Daoy (cell line): Measurements from ENCODE around the gene HMGB3. TPM values are rescaled to one million over a fixed set of nuclear protein-coding genes. Genes with fewer than 3 reads are reported as not detected.
A peak's percentile ranks its signal among the peaks of the same experiment; 100 is the strongest.
"Not testable (repeated sequence)": the region's sequence is repeated elsewhere in the genome, so short reads cannot be mapped to it uniquely, and the experiment has no call there.

Experiments
- DNase-seq: peaks from one replicate; pipeline ENCODE4 v3.0.0-alpha.2; 2015; ENCODE audit warnings: low read depth
- total RNA-seq: library from RNA; depleted of rRNA; stranded (reverse); fragments of >200 nt; shearing (Covaris generic); gene quantifications from 2 replicates; pipeline ENCODE4 v1.2.3, GENCODE V29; 2014; rRNA removed

HMGB3 gene
- total RNA-seq = 105 and 239 TPM in 2 replicates

GRCh38 chrX:150982788-150983520 is at the start of gene HMGB3:
HMGB3 (plus strand) TSS chrX:150983335; CDS start chrX:150985600, 2,265 bp downstream.
- peak; percentile 95 for DNase-seq

GRCh38 chrX:150933945-150934350 is 49.2 kb upstream of the HMGB3 start:
- no peak for DNase-seq

DNA sequence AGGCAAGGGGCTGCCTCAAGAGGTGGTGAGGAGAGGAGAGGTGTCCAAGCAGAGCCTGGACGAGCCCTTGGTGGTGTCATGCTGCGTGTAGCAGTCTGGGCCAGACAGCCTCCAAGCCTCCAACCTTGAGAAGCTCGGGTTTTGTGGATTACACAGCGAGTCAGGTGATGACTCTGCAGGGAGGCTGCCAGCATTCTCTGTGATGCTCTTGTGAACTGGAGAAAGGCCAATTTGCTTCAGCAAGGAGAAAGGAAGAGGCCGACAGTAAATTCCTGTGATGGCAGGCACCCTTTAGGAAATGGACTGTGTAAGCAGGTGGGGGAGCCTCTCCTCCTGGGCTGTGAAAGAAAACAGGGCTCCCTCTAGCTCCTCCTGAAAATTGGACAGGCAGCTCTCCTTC is 48.7 kb upstream of the HMGB3 start:
- peak; percentile 29 for DNase-seq

GRCh38 chrX:150935467-150935866 is 47.7 kb upstream of the HMGB3 start:
- peak; percentile 14 for DNase-seq

- DNase-seq = no peak
These were observed 46.6 kb upstream of the HMGB3 start for GRCh38 chrX:150936556-150936955.

- no peak for DNase-seq
These were observed 42.2 kb upstream of the HMGB3 start for GRCh38 chrX:150940844-150941495.

GRCh38 chrX:150941580-150941979 is 41.6 kb upstream of the HMGB3 start:
- no peak for DNase-seq

DNA sequence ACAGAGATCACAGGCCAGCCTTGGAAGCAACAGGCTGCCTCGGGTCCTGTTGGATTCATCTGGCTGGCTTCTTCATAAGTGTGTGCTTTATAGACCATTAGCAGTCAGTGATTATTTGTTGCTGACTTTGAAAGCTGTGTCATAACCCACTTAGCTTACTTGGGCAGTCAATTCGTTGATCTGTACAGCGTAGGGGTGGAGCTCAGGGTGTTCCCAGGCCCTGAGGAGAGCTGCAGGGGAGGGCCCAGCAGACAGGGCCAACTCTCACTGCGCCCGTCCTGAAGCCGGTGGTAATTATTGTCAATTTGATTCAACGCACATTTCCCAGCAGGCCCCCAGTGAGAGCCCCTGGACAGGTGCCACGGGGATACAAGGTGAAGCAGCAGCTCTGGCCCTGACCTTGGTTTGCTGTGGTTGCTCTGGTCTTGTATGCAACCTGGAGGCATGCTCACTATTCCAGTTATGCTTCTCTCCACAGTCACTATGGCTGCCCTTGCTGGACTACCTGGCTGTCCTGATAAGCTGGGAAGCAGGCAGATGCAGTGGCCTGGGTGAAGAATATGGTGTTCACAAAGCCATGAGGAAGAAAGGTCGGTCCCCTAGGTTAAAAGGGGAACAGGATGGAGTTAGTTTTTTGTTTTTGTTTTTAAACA is 40.1 kb upstream of the HMGB3 start:
- no peak for DNase-seq

GRCh38 chrX:150944233-150944632 is 38.9 kb upstream of the HMGB3 start:
- no peak for DNase-seq

- DNase-seq = no peak
These were observed 28.2 kb upstream of the HMGB3 start for GRCh38 chrX:150954951-150955350.

GRCh38 chrX:150955590-150955989 is 27.5 kb upstream of the HMGB3 start:
- no peak for DNase-seq

GRCh38 chrX:150958177-150958576 is 25.0 kb upstream of the HMGB3 start:
- no peak for DNase-seq

- DNase-seq = no peak
These were observed 23.6 kb upstream of the HMGB3 start for GRCh38 chrX:150959557-150959956.

DNA sequence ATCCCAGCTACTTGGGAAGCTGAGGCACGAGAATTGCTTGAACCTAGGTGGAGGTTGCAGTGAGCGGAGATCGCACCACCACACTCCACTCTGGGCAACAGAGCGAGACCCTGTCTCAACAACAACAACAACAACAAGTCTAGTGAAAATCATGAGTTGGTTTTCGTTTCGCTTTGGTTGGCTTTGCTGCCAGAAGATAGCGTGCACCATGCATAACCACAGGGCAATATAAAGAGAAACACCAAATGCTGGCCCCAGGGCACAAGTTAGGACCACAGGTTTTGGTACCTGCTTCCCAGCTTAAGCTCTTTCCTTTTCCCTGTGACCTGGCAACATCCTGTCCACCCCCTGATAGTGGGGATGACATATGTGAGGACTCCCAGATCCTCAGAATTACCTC is 21.5 kb upstream of the HMGB3 start:
- no peak for DNase-seq

- not testable (repeated sequence) for DNase-seq
These were observed 18.7 kb upstream of the HMGB3 start for GRCh38 chrX:150964416-150964815.

GRCh38 chrX:150966235-150966634 is 16.9 kb upstream of the HMGB3 start:
- DNase-seq = no peak

GRCh38 chrX:150966742-150967141 is 16.4 kb upstream of the HMGB3 start:
- DNase-seq = no peak

DNA sequence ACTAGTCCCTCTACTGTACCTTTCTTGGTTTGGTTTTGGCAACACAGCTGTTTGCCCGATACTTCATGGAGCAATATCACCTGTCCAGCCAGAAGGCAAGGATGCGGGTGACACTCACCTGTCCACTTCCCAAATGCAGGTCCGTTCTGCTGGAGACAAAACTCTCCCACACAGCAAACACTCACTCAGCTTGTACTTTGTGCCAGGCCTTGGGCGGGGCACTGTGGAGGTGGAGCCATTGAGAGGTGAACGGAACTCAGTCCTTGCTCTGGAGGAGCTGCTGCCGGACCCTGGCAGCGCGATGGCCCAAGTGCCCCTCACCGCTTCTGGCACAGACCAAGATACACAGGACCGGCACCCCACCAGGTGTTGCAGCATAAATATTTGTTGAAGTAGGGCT is 15.3 kb upstream of the HMGB3 start:
- no peak for DNase-seq

DNA sequence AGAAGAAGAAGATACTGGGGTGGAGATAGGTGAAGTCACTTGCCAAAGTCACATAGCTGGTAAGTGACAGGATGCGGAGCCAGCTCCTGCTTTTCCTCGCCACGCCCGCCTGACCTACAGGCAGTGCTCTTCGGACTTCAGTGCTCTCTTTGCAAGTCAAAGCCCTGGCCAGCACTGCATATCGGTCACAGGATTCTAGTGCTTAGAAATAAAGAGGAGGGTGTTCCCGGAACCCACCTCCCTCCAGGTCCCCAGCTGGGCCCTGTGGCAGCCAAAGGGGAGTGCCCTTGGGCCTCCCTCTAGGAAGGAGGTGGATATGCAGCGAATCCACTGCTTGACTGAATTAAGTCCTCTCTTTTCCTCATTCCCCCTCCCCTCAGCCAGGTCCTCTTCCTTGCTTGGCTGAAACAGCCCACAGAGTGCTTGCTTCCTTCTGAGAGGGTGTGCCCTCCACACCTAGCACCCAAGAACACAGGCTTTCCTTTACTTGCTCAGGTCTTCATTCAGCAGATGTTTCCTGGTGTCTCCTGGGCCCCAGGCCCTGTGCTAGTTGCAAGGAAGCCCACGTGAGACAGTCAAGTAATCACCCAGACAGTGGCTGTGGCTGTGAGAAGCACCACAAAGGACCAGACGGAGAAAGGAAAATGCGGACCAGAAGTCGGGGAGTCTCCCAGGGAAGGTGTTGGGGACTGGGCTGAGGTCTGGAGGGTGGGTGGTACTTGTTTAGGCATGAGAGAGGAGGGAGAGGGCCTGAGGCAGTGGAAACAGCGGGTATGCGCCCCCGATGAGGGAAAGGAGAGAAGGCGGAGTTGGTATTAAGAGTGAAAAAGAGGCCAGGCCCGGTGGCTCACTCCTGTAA is 14.0 kb upstream of the HMGB3 start:
- DNase-seq = no peak

GRCh38 chrX:150972450-150972849 is 10.7 kb upstream of the HMGB3 start:
- DNase-seq = no peak

GRCh38 chrX:150975655-150976390 is 7.3 kb upstream of the HMGB3 start:
- DNase-seq = no peak
